Stimulated activated CD8-positive, alpha-beta memory T cell treated with anti-CD3 and anti-CD28 coated beads, Interleukin-12 subunit alpha, Interleukin-12 subunit beta, amount 100 ng/mL, for 1 hour (primary cell): Measurements from ENCODE around the gene ETV6.

Experiments
- DNase-seq: peaks from one replicate; pipeline ENCODE4 v3.0.0-alpha.2; 2020; ENCODE audit warnings: low read depth

The ETV6 gene

DNA sequence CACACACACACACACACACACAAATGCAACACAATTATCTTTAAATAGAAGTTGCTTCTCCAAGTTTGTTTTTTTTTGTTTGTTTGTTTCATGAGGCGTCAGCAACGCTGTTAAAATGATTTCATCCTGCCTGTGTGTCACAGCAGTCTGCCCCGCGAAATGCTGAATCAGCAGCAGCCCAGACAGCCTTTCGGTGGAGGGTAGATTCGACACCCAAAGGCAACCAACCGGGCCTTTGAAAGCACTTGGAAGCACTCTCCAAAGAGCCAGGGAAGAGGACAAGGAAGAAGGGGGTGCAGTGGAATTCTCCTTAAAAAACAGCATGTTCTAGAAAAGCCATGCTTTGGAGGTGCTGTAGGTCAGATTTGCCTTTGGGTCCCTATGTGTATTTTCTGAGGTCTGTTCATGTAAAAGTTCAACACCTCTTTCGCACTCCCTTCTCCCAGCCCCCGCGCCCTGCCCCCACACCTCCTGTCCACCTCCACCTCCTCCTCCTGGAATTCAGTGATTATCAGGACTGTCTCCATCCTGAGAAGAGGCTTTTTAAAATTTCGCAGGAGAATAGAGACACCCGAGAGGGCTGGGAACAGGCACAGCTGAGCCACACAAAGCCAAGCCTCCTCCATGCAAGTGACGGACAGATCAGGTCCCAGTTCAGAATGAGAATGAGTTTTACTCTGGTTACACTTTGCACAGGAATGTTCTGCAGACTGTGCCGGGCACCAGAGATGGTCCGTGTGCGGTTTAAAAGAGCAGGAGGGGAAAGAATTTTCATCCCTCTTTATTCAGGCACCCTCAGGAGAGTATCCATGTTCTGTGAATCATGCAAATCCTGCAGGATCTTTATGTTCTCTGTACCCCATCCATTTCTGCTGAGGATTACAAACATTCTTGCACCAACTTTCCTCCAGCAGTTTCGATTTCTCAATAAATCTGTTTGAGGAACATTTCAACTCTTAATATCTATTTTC lies 177.9 kb downstream of the ETV6 start:
- no peak for DNase-seq

DNA sequence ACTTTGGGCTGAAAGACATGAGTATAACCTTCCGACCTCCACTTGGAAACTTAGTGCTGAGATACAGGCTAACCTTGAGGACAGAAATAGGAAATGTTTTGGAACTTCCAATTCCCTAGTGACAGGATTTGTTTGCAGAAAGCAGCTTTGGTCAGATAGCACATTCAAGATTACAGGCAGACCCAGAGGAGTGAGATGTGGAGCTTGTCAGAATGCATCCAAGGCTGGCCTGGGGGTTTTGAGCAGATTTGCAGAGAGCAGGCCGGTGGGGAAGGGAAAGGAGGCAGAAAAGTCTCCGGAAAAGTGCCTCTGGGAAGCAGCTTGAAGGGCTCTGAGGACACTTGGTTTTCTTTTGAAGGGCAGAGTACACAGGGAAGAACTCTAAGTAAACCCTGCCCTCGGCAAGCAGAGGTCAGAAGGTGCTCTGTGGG lies 180.3 kb downstream of the ETV6 start:
- no peak for DNase-seq

DNA sequence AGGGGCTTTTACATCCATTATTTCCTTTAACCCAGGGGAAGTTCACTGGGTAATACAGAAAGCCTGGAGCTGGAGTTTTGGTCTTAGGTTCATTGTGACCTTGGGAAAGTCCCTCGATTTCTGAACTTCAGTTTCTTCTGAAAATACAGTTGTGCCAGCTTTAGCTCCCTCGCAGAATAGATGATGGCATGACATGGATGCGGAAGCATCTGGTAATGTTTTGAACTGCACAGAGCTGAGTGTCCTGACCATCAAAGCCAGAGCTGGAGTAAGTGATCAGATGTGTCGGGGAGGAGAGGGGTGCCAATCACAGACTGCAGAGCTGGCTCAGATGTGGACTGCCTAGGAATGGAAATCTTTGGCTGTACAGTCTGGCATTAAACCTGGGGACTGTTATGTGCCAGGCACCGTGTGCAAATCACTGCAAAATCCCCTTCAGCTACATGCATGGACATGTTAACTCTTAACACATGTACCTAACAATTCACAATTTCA lies 180.9 kb downstream of the ETV6 start:
- no peak for DNase-seq

DNA sequence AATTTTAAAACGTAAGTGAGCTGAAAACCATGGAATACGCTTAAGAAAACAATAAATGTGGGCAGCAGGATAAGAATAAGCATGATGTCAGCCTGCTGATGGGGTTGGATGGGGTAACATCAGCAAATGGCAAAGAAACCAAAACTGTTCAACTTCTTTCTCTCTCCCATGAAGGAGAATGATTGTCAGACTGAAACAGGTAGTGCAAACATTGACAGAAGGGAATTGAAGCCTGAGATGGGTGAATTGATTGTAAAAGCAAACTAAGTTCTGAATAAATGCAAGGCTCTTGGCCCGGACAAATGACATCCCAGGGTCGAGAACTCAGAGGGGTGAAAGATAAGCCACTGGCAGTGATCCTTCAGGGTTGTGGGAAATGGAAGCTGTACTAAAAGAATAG lies 182.6 kb downstream of the ETV6 start:
- no peak for DNase-seq

DNA sequence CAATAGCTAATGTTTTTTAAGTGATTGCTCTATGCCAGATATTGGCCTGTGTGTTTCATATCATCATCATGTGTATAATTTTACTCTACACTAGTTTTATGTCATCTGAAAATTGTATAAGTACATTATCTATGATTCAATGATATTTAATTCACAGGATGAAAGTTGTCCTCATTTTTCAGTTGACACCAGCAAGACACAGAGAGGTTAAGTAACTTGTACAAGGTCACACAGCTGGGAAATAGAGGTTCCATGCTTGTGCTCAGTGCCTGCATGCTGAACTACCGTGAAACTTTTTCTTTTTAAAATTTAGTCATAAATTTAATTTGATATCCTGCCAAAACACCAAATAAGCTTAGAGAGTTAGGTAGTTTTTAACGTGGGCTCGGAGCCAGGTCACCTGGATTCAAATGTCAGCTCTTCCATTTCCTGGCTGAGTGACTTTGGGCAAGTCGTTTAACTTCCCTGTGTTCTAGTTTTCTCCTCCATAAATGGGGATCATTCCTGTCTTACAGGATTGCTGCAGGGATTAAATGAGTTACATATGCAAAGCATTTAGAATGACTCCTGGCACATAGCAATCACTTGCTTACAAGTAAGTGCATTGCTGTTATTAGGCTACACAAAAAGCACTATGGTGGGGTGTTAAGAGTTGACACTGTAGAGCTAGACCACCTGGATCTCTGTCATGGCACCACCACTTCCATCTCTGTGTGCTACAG lies 183.9 kb downstream of the ETV6 start:
- no peak for DNase-seq

DNA sequence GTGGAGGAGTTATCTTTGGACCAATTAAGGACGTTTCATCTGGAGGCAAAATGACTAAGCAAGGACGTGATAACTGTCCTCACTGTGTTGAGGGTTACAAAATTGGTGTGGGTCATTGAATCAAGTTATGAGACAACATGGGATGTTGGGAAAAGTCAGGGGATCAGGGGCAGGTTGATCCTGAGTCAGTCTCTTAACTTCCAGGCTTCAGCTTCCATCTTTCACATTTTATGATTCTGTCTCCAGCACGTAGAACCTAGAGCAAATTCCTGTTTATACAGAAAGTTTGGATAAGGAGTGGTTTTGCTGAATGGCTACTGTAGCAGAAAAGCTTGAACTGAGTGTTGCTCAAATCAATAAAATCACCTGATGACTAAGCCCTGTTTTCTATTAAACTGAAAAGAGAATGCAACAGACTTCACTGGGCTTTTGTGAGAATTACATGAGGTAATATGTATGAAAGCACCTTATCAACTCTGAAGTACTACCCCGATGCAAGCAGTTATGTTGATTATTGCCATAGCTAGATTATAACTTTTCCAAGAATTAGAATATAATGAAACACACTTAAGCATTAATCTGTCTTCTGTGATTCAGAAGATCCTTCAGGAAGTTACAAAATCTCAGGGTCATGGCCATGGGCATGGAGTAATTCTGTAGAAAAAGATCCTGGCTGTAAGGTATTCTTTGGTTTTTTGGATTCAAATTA lies 184.8 kb downstream of the ETV6 start:
- DNase-seq, result no peak

DNA sequence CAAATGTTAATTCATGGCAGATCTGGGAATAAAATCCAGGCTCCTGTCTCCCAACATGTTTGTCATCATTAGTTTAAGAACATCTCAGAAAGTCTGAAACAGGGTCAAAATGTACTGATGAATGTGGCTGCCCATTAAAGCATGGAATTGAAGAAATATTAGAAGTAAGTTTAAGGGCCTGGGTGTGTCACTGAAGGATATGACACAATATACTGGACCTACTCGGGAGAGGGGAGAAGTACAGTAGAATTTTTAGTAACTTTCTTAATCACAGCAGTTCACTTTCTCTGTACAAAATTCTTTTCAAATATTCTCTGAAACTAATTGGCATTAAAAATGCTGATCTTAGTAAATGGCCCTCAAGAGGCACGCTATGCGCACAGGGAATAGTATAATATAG lies 185.5 kb downstream of the ETV6 start:
- DNase-seq, result no peak

DNA sequence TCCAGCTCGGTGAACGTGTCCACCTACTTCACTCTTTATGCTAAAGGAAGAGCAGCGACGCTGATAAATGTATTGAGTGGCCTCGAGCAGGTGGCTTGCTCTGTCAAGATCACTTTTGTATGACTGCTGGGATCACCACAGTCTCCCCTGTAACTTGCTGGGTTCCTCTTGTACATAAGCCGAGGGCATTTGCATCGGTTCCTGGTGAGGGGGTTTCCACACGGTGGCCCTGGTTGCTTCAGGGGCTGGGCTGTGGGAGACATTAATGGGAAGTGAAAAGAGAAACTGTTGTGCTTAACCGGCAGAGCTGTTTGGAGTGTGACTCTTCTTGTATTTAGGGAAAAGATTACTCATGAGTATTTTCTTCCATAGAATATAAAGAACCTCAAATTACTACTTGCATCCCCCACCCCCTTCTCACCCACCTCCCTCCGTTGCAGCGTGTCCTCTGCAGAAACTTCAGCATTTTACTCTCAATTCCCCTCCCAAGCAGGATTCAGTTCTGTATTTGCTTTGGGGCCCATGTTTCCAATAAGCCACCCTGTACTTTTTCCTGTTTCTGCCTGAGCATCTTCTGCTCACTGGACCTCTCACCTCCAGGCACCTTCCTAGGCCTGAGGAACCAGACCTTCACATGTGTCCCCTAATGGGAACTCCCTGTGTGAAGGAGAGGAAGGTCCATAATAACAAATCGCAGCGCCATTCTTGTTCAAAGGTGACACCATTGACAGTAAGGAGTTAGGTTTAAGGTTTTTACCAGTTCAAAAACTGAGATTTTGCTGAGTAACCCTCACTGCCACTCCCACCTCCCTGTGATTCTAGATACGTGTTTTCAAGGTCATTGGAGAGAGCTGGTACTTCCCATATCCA lies 187.0 kb downstream of the ETV6 start:
- no peak for DNase-seq

DNA sequence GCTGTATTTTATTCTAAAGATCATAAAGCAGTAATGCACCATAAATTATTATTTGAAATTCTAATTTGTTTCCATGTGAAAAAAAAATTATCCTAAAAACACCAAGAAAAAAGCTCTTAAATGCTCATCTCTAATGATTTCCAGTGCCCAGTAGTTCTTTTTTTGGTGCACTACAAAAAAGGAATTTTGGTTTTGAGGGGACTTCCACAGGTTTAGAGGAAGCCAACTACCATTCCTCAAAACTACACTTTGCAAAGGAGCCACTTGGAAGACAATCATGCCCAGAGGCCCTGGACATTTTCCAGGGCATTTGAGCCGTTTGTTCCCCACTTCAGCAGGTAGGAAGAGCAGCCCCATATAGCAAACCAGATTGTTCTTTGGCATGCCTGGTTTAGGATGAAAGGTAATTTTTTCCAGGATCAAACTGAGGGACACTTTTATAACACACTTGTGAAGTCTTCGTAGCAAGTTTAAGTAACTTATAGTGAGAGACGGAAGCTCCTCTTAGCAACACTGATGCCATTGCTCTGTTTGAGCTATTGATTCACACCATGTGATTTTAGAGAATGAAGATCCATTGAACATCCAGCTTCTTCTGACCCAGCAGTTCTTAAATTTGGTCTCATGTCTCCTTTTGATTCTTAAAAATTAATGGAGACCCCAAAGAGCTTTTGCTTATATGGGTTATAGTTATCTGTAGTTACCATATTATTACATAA lies 187.9 kb downstream of the ETV6 start:
- DNase-seq, result no peak

DNA sequence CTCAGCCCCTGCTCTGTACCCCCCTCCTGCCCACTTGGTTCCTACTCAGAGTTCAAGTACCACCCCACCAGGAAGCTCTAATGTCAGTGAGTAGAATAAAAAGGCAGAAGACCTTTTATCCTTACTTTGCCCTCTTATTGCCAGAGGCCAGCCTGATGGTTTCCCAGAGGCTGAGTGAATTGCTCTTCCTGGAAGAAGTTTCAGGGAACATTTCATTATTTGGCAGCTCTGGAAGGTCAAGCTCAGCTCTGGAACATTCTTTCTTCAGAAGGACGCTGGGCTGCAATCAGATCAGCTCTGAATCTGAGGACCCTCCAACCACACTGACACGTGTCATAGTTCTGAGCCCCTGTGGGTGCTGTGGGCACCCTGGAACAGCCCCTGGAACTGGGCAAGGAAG lies 188.9 kb downstream of the ETV6 start:
- no peak for DNase-seq

DNA sequence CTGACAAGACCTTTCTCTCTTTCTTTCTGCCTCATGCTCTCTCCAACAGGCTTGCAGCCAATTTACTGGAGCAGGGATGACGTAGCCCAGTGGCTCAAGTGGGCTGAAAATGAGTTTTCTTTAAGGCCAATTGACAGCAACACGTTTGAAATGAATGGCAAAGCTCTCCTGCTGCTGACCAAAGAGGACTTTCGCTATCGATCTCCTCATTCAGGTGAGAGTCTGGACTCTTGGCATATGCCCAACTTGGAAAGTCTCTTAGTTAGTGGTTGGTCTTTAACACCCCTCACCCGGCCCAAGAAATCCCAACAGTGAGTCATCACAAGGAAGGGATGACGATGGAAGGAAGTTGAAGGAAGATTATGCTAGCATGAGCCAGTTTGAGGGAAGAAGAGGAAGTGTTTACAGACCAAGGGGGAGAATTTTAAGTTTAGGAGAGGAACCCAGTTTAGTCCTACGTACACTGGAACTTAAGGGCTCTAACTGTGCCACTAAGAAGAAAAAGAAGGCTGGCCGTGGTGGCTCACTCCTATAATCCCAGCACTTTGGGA lies 189.7 kb downstream of the ETV6 start:
- DNase-seq, result no peak

DNA sequence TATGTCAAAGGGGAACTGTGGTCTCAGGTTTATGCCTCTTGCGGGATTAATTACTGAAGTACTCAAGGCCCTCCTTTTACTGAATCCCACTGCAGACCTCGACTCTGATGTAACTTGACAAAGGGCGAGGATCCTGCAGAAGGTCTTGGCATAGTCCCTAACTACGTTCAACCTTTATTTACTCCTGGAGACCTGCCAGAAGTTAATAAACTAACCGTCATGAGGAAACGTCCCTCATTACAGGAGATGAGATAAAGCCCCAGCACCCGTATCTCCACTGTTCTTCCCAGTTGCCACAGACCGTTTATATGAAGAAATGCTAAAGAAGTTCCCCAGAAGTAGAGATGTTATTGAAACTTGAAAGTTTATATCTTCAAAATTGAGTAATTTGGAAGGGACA lies 190.9 kb downstream of the ETV6 start:
- no peak for DNase-seq

DNA sequence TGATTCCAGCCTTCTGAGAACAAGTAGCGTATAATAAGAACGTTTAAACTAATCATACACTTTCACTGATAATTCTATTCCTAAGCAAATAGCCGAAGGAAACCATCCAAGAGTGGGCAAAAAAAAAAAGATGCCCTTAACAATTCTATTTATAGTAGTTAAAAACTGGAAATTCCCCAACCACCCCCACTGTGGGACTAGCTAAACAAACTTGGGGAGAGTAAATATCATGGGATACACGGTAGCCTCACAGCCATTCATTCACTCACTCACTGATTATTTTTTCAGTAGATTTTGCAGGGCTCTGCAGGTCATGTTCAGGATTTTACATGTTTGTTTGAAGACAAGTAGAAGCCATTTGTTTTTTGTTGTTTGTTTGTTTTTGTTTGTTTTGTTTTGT lies 197.0 kb downstream of the ETV6 start:
- DNase-seq, result no peak

DNA sequence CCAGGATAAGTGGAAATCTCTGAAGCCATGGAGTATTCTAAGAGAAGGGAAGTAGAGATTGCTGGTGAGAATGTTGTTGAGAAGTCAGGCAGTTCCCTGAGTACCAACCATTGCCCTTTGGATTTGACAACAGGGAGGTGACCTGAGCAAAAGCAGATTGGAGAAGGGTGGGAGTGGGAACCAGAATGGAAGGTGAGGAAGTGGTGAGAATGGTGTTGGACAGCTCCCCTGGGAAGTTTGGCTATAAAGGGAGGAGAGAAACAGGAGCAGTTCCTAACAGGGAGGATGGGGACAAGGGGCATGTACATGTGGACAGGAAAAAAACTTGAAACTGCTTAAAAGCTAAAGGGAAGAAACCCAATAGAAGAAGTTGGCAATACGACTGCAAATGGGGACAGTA lies 198.1 kb downstream of the ETV6 start:
- DNase-seq, result no peak

DNA sequence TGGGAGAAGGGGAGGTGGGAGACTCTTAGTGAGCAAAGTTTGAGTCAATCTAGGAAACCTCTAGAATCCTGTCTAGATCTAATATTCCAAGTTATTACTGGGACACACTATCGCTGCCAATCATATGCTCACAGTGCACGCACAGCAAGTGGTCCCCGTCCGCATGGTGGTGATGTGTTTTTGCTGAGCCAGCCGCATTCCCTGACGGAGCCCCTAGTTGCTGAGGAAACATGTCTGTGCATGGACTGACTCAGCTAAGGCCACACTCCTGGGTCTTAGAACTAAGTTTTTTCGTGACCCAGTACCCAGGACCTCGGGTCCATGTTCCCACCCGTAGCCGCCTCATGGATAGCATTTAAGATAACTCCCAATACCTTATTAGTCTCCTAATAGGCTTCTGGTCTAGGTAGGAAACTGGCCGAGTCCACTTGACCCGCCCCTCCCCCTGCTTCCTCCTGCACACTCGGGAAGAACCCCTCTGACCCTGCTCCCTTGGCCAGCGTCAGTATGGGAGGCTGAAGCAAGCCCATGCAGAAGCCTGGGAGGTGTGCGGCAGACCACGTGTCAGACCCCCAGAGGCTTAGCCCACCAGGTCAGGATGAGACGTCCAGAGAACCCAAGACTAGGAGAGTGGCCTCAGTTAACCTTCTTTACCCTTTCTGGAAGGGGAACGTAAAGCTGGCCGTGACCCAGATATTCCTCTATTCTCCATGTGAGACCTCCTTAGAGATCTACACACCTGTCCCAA lies 200.5 kb downstream of the ETV6 start:
- no peak for DNase-seq

DNA sequence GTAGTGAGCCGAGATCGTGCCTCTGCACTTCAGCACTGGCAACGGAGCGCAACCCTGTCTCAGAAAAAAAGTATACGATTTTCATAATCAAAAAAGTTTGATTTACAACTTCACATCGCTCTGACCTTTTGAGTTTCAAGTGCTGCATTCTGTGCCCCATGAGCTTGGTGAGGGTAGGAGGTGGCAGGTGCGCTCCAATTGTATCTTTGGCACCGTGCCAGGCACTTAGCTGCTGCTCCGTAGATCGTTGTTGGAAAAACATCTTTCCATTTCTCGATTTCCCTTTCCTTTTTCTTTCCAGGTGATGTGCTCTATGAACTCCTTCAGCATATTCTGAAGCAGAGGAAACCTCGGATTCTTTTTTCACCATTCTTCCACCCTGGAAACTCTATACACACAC lies 203.7 kb downstream of the ETV6 start:
- DNase-seq, result no peak

DNA sequence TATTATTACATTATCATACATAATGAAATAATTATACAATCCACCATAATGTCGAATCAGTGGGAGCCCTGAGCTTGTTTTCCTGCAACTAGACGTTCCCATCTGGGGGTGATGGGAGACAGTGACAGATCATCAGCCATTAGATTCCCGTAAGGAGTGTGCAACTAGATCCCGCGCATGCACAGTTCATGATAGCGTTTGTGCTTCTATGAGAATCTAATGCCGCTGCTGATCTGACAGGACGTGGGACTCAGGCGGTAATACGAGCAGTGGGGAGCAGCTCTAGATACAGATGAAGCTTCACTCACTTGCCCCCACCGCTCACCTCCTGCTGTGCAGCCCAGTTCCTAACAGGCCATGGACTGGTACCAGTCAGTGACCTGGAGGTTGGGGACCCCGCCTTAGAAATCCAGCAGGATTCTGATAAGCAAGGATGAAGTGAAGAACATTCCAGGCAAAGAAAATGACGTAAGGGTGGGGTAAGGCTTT lies 204.6 kb downstream of the ETV6 start:
- DNase-seq, result no peak

DNA sequence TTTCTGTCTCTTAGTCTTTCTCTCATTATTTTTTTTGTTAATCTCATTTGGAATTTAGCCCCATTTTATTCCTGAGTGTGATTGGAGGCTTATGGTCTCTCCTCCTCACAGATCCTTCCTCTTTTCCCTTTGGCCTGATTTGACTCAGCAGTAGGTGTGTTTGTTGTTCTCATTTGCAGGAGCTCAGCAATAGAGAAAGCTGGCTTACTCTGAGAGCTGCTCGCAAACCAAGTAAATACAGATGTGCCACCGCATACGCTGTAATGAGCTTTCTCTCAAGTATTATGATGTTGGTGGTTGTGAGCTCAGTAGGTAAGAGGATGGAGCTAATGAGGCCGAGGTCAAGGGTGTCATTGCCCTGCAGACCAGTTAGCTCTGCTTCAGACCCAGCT lies 206.5 kb downstream of the ETV6 start:
- DNase-seq, result no peak

DNA sequence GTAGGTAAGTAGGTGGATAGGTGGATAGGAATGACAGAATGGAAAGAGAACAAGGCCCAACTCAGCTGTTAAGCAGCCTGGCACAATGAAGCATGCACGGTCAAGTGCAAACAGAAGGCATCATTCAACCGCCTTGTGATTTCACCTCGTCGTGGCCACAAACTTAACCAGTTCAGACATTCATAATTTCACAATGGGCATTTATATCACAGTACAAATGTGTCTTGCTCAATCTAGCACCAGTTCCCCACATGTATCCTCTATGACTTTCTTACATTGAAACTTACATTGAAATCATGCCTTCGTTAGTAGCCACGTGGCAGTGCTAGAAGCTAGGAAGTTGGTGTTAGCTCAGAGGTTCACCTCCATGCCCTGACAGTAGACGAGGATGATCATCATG lies 207.5 kb downstream of the ETV6 start:
- DNase-seq, result no peak
